NCI-H2227 (cell line): Measurements from ENCODE around the gene C1QL3.

Experiments used
- DNase-seq: peaks from one replicate; lab custom pipeline; 2025; ENCODE audit not compliant: unreplicated experiment; lab: John Stamatoyannopoulos, UW

C1QL3 gene

GRCh38 chr10:16493884-16494536 is 27.7 kb downstream of the C1QL3 start:
- no peak for DNase-seq

- peak; percentile 20 for DNase-seq
Observed at GRCh38 chr10:16491933-16492332, 29.7 kb downstream of the C1QL3 start.

- no peak for DNase-seq
Observed at GRCh38 chr10:16490511-16490910, 31.2 kb downstream of the C1QL3 start.

- no peak for DNase-seq
Observed at GRCh38 chr10:16483241-16483917, 38.3 kb downstream of the C1QL3 start.

GRCh38 chr10:16481052-16481728 is 40.5 kb downstream of the C1QL3 start:
- no peak for DNase-seq

DNA sequence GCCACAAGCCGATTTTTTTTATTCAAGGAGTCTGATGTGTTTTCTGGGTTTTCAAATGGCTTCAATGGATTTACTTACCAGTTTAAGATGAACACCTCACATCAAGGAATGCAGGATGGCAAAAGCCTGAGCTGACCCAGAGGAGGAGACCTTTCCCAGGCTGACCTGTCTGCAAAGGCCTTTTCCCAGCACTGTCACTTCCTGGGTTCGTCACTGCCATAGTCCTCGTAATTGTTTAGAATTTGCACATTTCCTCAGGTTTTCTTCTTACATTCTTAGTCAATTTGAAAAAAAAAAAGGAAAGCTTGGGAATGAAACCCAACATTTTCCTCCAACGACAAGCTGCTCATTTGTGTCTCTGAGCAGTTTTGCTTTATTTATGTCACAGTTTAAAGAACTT is 42.9 kb downstream of the C1QL3 start:
- no peak for DNase-seq

- DNase-seq, result no peak
Observed at GRCh38 chr10:16477757-16478156, 43.9 kb downstream of the C1QL3 start.

DNA sequence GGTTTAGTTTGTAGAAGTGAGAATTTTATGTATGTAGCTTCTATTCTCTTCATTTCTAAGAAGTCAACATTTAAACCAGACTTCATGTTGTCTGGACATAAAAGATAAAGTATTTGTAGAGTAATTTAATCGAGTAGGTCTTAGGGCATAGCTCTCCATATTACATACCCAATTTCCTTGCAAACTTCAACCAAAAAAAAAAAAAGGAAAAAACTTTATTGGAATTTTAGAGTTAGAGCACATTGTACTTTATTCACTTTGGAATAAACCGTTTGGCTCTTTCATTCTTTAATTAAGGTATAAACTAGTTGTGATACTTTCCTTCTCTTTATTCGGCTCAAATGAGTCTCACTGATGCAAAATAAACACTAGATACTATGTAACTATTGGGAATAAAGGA is 48.9 kb downstream of the C1QL3 start:
- no peak for DNase-seq

DNA sequence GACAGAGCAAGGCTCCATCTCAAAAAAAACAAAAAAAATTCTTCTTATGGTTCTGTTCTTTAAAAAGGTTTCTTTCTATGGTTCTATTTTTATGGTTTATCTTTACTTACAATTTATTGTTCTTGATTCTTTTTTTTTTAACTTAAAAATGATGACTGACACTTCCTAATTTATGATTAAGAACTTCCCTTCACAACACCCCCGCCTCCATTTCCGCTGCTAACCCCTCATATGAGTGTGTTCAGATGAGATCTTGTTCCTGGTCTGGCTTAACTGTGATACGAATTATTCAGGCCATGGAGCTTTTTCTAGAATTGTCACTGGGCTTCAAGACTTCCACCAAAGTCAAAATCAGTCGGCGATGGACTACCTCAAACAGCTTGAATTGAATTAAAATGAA is 50.9 kb downstream of the C1QL3 start:
- no peak for DNase-seq

GRCh38 chr10:16466001-16466400 is 55.7 kb downstream of the C1QL3 start:
- no peak for DNase-seq
